OCI-LY1 (cell line): ENCODE measurements around the gene FAM193B.

Experiments used
- H2AFZ ChIP-seq: fragments of 200-600 bp; sonication (generic), shearing (Covaris generic); 2 replicates; pipeline ENCODE4 v1.6.0; 2014; ENCODE audit warnings: antibody characterized with exemption, mild to moderate bottlenecking, low read length
- H3F3A ChIP-seq: fragments of 200-600 bp; sonication (generic), shearing (Covaris generic); 2 replicates; pipeline ENCODE4 v1.6.0; 2014; ENCODE audit warnings: mild to moderate bottlenecking, antibody characterized with exemption, low read length, moderate library complexity; ENCODE audit not compliant: insufficient read depth
- H3K27ac ChIP-seq: fragments of 200-600 bp; sonication (generic); 2 replicates; pipeline ENCODE4 v1.5.1; 2014; ENCODE audit warnings: low read length, mixed run types, mild to moderate bottlenecking, low read depth; ENCODE audit not compliant: poor library complexity, severe bottlenecking
- H3K27me3 ChIP-seq: fragments of 200-600 bp; sonication (generic); 2 replicates; pipeline ENCODE4 v1.6.0; 2014; ENCODE audit warnings: antibody characterized with exemption, mild to moderate bottlenecking, low read length, moderate library complexity; ENCODE audit not compliant: insufficient read depth
- H3K36me3 ChIP-seq: fragments of 200-600 bp; sonication (generic); 2 replicates; pipeline ENCODE4 v1.6.1; 2014; ENCODE audit warnings: mild to moderate bottlenecking, antibody characterized with exemption, low read length, moderate library complexity, mixed read lengths; ENCODE audit not compliant: insufficient read depth
- H3K4me1 ChIP-seq: fragments of 200-600 bp; sonication (generic); 2 replicates; pipeline ENCODE4 v1.5.1; 2014; ENCODE audit warnings: mild to moderate bottlenecking, low read length, moderate library complexity; ENCODE audit not compliant: insufficient read depth, severe bottlenecking
- H3K4me2 ChIP-seq: fragments of 200-600 bp; sonication (generic), shearing (Covaris generic); 2 replicates; pipeline ENCODE4 v1.6.1; 2014; ENCODE audit warnings: low read length
- H3K4me3 ChIP-seq: fragments of 200-600 bp; sonication (generic); 2 replicates; pipeline ENCODE4 v1.5.1; 2014; ENCODE audit warnings: low read length, low read depth, mild to moderate bottlenecking, mixed read lengths; ENCODE audit not compliant: poor library complexity, severe bottlenecking
- H3K79me2 ChIP-seq: fragments of 200-600 bp; shearing (Covaris generic); 2 replicates; pipeline ENCODE4 v1.6.1; 2016; ENCODE audit warnings: mixed run types, low read length, mixed read lengths; ENCODE audit not compliant: insufficient read depth
- H3K9ac ChIP-seq: fragments of 200-600 bp; sonication (generic), shearing (Covaris generic); 2 replicates; pipeline ENCODE4 v1.6.1; 2014; ENCODE audit warnings: mild to moderate bottlenecking, low read length, mixed read lengths
- H3K9me2 ChIP-seq: fragments of 200-600 bp; sonication (generic), shearing (Covaris generic); 2 replicates; pipeline ENCODE4 v1.6.1; 2014; ENCODE audit warnings: low read depth, mild to moderate bottlenecking, low read length, mixed read lengths
- H3K9me3 ChIP-seq: fragments of 200-600 bp; shearing (Covaris generic); 2 replicates; pipeline ENCODE4 v1.6.1; 2014; ENCODE audit warnings: low read length, mixed read lengths
- H4K20me1 ChIP-seq: fragments of 200-600 bp; sonication (generic), shearing (Covaris generic); 2 replicates; pipeline ENCODE4 v1.6.0; 2016; ENCODE audit warnings: mild to moderate bottlenecking, low read length; ENCODE audit not compliant: insufficient read depth
- CTCF ChIP-seq: fragments of 200-600 bp; sonication (generic), shearing (Covaris generic); IDR thresholded peaks from 2 replicates; pipeline ENCODE4 v1.5.1; 2017; ENCODE audit warnings: mild to moderate bottlenecking, antibody characterized with exemption, low read length, moderate library complexity, mixed read lengths
- EZH2 ChIP-seq: fragments of 200-600 bp; sonication (generic), shearing (Covaris generic); IDR thresholded peaks from 2 replicates; pipeline ENCODE4 v1.8.0; 2017; ENCODE audit warnings: borderline replicate concordance, mixed run types, mild to moderate bottlenecking, antibody characterized with exemption, low read length, moderate library complexity, mixed read lengths

Gene FAM193B

DNA sequence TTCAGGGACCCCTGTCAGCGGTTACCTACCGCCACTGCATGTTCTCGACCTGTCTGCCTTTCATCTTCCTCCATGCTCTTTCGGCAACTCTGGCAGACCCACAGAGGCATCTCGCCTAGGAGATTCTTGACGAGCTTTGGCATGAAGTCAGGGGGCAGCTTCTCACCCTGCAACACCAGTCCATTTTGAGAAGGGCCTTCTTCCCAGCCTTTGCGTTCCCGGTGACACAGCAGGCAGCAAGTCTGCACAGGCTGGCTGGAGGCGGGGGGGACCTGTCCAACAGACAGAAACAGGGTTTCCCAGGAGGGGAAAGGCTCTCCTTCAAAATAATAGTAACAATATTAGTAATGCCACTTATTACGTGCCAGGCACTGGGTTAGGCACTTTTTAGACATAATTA is 15.5 kb downstream of the FAM193B start:
- no peak for TF ChIP-seq EZH2
- TF ChIP-seq CTCF = no peak
- H3K4me2 ChIP-seq = no peak overlapping the region
- H3F3A ChIP-seq = no peaks in the 10 kb centered on the region
- H3K9ac ChIP-seq = no peak overlapping the region
- no peak overlapping the region for H2AFZ ChIP-seq
- H3K27ac ChIP-seq = no peak overlapping the region
- H3K4me3 ChIP-seq = no peak overlapping the region
- no peaks in the 10 kb centered on the region for H3K9me3 ChIP-seq
- no peaks in the 10 kb centered on the region for H3K9me2 ChIP-seq
- no peaks in the 10 kb centered on the region for H3K4me1 ChIP-seq
- no peaks in the 10 kb centered on the region for H3K27me3 ChIP-seq
- peaks cover 26% of the 10 kb centered on the region for H3K79me2 ChIP-seq
- H4K20me1 ChIP-seq = no peaks in the 10 kb centered on the region
- H3K36me3 ChIP-seq = peaks cover 77% of the 10 kb centered on the region

DNA sequence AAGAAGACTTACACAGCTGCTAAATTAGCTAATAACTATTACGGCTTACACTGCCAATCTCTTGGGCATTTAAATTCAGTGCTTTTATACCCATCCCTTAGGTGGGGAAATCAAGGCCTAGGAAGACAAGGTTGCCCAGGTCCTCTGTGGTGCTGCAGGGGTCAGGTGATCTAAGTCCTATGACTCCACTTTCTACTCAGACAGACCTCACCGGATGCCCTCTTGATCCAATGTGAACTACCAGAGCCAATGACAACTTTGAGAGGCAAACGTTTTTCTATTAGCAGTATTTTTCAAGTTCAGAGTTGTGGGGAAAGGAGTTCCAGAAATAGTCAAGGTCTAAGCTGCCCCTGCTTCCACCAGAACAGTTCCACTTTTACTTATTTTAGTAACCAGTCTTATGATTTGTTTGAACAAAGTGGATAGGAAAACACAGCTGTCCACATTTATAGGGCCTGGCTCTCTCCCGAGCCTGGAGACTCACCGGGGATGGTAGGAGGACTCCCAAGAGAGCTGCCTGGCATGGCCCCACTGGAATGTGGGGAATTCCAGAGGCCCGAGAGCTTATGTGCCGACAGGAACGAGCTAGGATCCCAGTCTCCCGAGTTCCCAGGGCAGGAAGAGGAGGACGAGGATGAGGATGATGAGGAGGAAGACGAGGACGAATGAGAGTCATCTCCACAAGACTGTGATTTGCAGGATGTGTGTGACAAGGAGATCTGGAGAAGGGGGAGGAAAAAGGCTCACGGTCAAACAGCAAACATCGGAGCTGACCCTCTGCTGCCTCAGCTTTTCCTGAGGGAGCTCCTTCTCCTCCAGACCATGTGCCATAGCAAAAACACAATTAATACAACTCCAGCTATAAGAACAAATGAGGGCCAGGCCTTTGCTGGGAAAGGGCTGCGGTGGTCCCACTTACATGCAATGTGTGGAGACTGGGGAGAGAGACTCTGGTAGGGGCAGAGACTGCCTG is 16.7 kb downstream of the FAM193B start:
- TF ChIP-seq CTCF (no peak), EZH2 (no peak)
- Histone ChIP-seq H3K4me3 (no peak overlapping the region), H3K27ac (no peak overlapping the region), H3K9me2 (no peaks in the 10 kb centered on the region), H3K9ac (no peak overlapping the region), H3K4me1 (no peaks in the 10 kb centered on the region), H4K20me1 (no peaks in the 10 kb centered on the region), H3K4me2 (no peak overlapping the region), H3K9me3 (no peaks in the 10 kb centered on the region), H3K27me3 (no peaks in the 10 kb centered on the region), H3F3A (no peaks in the 10 kb centered on the region), H2AFZ (no peak overlapping the region), H3K79me2 (peaks cover 15% of the 10 kb centered on the region), H3K36me3 (peaks cover 75% of the 10 kb centered on the region)

DNA sequence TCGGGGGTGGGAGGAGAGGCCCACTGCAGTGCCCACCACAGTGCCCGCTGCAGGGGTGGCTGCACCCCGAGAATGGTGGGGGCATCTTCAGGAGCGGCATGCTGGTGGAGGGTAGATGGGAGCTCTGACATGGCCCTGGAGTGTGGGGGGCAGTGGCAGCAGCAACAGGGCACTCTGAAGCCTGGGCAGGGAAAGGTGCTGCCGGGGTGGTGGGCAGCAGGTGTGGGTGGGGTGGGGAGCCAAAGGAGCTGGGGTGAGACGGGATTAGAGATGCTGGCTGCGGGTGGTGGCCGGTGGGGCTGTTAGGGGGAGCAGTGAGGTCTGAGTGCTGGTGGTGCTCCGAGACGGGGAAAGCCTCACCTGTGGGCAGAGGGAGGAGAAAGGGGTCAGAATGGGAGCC is 18.0 kb downstream of the FAM193B start:
- no peak overlapping the region for H3K4me3 ChIP-seq
- peaks cover 75% of the 10 kb centered on the region for H3K36me3 ChIP-seq
- no peaks in the 10 kb centered on the region for H4K20me1 ChIP-seq
- H3F3A ChIP-seq = no peaks in the 10 kb centered on the region
- H3K4me1 ChIP-seq = no peaks in the 10 kb centered on the region
- H3K27me3 ChIP-seq = no peaks in the 10 kb centered on the region
- TF ChIP-seq EZH2 (no peak), CTCF (no peak)
- H2AFZ ChIP-seq = no peak overlapping the region
- no peaks in the 10 kb centered on the region for H3K9me2 ChIP-seq
- H3K27ac ChIP-seq = no peak overlapping the region
- no peak overlapping the region for H3K9ac ChIP-seq
- H3K4me2 ChIP-seq = no peak overlapping the region
- H3K79me2 ChIP-seq = 0 out of 2 replicates have a peak, but pooled peaks cover 4% of the 10 kb centered on the region
- no peaks in the 10 kb centered on the region for H3K9me3 ChIP-seq
